ENCODE results near the gene C4BPA. TPM values are rescaled to one million over a fixed set of nuclear protein-coding genes. Genes with fewer than 3 reads are reported as not detected.

C4BPA gene
- total RNA-seq (ENCODE audit: low replicate concordance): not detected in 2 replicates

DNA sequence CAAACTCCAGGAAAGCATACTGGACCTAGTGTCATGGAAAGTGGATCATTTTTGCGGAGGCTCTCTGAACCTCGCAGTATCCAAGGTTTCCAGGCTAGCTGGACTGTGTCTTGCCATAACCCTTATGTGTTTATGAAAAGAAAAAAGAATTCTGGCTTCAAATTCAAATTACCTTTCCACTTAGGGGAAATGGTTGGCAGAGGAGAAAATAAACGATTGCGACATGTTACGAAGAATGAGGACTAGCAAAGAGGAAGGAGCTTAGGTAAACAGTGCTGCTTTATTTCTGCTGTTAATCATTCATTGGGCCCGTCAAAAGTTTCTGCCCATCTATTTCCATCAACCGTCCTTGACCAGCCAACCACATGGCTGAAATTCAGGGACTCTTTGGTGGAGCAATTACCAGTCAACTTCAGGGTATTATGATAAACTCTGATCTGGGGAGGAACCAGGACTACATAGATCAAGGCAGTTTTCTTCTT, at the start of gene C4BPA:
C4BPA (plus strand) TSS at position 342 of the 482 bp plus-strand sequence. CDS start 8,793 bp downstream, outside the sequence.

DNA sequence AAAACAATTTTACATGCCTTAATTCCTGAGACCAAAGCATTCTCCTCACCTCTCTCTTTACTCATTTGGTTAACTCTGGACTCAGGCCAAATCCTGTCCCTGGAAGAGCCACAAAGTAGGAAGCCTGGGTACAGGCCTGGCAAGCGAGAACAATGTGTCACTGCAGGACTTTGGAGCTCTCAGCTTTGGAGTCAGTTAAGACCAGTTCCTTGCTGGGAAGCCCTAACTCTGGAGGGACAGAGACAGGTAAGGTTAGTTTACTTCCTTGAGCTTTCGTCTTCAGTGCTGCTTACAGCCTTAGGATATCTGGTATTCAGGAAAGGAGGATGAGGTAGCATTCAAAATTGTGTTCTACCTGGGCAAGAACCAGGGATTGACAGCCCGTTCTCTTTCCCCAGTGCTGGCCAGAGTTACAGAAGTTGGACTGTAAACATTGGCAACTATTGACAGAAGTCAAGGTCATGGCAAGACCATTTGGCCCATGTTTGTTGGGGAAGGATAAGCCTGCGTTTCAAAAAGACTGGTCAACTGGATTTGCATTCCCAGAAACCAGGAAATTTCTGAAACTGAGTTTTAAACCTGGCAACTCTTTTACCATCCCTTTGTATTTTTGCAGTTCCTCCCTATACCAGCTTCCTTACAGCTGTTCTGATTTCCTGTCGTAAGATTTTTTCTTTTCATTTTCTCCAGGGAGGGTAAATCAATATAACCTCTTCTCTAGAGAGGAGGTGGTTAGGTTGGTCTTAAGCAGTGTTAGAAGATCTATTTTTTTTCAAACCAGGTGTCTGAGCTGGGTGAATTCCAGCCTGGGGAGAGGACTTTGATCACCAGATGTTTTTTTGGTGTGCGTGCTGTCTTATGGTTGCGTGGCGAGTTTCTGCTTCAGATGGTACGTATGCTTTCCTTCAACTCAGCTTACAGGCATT, 15.1 kb upstream of the C4BPA start, which contains the start of gene C4BPB:
C4BPB (plus strand) TSS at position 160 of the 926 bp plus-strand sequence; CDS start at position 832, 672 bp downstream.

Other genes with a start within 250 kb of the C4BPA start
- gene IL20, start 238.6 kb upstream of the C4BPA start, total RNA-seq (ENCODE audit: low replicate concordance): not detected in 2 replicates
- not detected in 2 replicates for gene IL24, start 206.8 kb upstream of the C4BPA start, total RNA-seq (ENCODE audit: low replicate concordance)
- not detected in 2 replicates for gene FCMR, start 182.3 kb upstream of the C4BPA start, total RNA-seq (ENCODE audit: low replicate concordance)
- not detected in 2 replicates for gene PIGR, start 157.8 kb upstream of the C4BPA start, total RNA-seq (ENCODE audit: low replicate concordance)
- not detected in 2 replicates for gene FCAMR, start 133.8 kb upstream of the C4BPA start, total RNA-seq (ENCODE audit: low replicate concordance)
- not detected in 2 replicates for gene C1orf116, start 71.5 kb upstream of the C4BPA start, total RNA-seq (ENCODE audit: low replicate concordance)
- 3.4 and 5.9 TPM in 2 replicates for gene YOD1, start 53.0 kb upstream of the C4BPA start, total RNA-seq (ENCODE audit: low replicate concordance)
- 5.6 and 5.7 TPM in 2 replicates for gene PFKFB2, start 51.0 kb upstream of the C4BPA start, total RNA-seq (ENCODE audit: low replicate concordance)
- gene C4BPB, start 15.4 kb upstream of the C4BPA start, total RNA-seq (ENCODE audit: low replicate concordance): not detected in 2 replicates
- 15.1 and 16.5 TPM in 2 replicates for gene CD55, start 217.4 kb downstream of the C4BPA start, total RNA-seq (ENCODE audit: low replicate concordance)